HTR-8/SVneo (cell line): ENCODE results near the gene CFHR5.
"Not testable (repeated sequence)": the region's sequence is repeated elsewhere in the genome, so short reads cannot be mapped to it uniquely, and the experiment has no call there.

Experiments
- DNase-seq: peaks from one replicate; pipeline ENCODE4 v3.0.0; 2011; ENCODE audit warnings: low spot score, mixed read lengths; ENCODE audit not compliant: insufficient read length
- FAIRE-seq: peaks from 2 replicates; lab custom pipeline; 2011; peaks lifted over from hg19 to GRCh38; lab: Jason Lieb, UNC

CFHR5 gene

GRCh38 chr1:197016751-197017150 lies 39.4 kb downstream of the CFHR5 start:
- DNase-seq = no peak
- FAIRE-seq = no peak

GRCh38 chr1:197017558-197018146 lies 40.3 kb downstream of the CFHR5 start:
- no peak for DNase-seq
- no peak for FAIRE-seq

- DNase-seq (no peak), FAIRE-seq (no peak)
These were observed 44.4 kb downstream of the CFHR5 start for GRCh38 chr1:197021716-197022115.

- DNase-seq = no peak
- no peak for FAIRE-seq
These were observed 47.1 kb downstream of the CFHR5 start for GRCh38 chr1:197024460-197024859.

GRCh38 chr1:197027359-197027758 lies 50.0 kb downstream of the CFHR5 start:
- FAIRE-seq = no peak
- DNase-seq = no peak

- no peak for DNase-seq
- no peak for FAIRE-seq
These were observed 52.4 kb downstream of the CFHR5 start for GRCh38 chr1:197029749-197030148.

- DNase-seq, FAIRE-seq: not testable (repeated sequence)
These were observed 57.4 kb downstream of the CFHR5 start for GRCh38 chr1:197034631-197035339.

- DNase-seq (no peak), FAIRE-seq (no peak)
These were observed 59.5 kb downstream of the CFHR5 start for GRCh38 chr1:197036861-197037260.

- DNase-seq (no peak), FAIRE-seq (no peak)
These were observed 64.4 kb downstream of the CFHR5 start for GRCh38 chr1:197041486-197042353.

GRCh38 chr1:197042676-197043341 lies 65.5 kb downstream of the CFHR5 start:
- DNase-seq (no peak), FAIRE-seq (no peak)

GRCh38 chr1:197049100-197049499 lies 71.7 kb downstream of the CFHR5 start:
- FAIRE-seq (no peak), DNase-seq (no peak)
